ENCODE results near the gene PRKAG2.
"Not testable (repeated sequence)": the region's sequence is repeated elsewhere in the genome, so short reads cannot be mapped to it uniquely, and the experiment has no call there.

The PRKAG2 gene

DNA sequence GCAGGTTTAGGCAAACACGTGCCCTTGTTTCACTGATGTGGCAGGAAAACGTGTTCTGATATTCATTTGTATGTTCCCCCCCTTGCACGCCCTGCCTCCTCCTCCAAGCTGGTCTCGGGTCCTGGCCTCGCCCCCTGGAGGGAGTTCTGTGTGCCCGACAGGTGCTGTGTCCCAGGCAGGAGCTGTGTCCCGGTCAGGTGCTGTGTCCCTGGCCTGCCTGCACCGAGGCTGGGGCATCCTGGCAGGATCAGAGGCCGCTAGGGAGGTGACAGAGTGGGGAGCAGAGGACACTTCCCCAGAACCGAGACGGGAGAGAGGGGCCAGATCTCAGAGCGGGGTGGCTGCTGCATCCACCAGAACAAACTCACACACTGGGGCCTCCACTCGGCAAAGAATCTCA is 45.3 kb downstream of the PRKAG2 start:
- TF ChIP-seq, protein P1, sequence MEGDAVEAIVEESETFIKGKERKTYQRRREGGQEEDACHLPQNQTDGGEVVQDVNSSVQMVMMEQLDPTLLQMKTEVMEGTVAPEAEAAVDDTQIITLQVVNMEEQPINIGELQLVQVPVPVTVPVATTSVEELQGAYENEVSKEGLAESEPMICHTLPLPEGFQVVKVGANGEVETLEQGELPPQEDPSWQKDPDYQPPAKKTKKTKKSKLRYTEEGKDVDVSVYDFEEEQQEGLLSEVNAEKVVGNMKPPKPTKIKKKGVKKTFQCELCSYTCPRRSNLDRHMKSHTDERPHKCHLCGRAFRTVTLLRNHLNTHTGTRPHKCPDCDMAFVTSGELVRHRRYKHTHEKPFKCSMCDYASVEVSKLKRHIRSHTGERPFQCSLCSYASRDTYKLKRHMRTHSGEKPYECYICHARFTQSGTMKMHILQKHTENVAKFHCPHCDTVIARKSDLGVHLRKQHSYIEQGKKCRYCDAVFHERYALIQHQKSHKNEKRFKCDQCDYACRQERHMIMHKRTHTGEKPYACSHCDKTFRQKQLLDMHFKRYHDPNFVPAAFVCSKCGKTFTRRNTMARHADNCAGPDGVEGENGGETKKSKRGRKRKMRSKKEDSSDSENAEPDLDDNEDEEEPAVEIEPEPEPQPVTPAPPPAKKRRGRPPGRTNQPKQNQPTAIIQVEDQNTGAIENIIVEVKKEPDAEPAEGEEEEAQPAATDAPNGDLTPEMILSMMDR (conservative IDR thresholded peaks at IDR 0.05; ENCODE audit: low read depth, low read length), result no peak
- H3K27ac ChIP-seq, result no peak overlapping the region
- no peak overlapping the region for H3K4me2 ChIP-seq
- no peaks in the 10 kb centered on the region for H3K79me2 ChIP-seq (ENCODE audit: insufficient read depth, low read depth)
- H3K4me3 ChIP-seq (IDR thresholded peaks at IDR 0.05; ENCODE audit: insufficient read depth, low read depth, low read length), result no peak overlapping the region
- no peak overlapping the region for H2AFZ ChIP-seq (ENCODE audit: low read depth)
- no peaks in the 10 kb centered on the region for H3K4me1 ChIP-seq (ENCODE audit: low read depth, poor library complexity, severe bottlenecking)
- no peaks in the 10 kb centered on the region for H3K36me3 ChIP-seq (ENCODE audit: insufficient read depth)
- no peaks in the 10 kb centered on the region for H3K27me3 ChIP-seq (ENCODE audit: insufficient read depth, low read depth)
- no peak overlapping the region for H3K9ac ChIP-seq
- no peaks in the 10 kb centered on the region for H4K20me1 ChIP-seq (ENCODE audit: insufficient read depth)

DNA sequence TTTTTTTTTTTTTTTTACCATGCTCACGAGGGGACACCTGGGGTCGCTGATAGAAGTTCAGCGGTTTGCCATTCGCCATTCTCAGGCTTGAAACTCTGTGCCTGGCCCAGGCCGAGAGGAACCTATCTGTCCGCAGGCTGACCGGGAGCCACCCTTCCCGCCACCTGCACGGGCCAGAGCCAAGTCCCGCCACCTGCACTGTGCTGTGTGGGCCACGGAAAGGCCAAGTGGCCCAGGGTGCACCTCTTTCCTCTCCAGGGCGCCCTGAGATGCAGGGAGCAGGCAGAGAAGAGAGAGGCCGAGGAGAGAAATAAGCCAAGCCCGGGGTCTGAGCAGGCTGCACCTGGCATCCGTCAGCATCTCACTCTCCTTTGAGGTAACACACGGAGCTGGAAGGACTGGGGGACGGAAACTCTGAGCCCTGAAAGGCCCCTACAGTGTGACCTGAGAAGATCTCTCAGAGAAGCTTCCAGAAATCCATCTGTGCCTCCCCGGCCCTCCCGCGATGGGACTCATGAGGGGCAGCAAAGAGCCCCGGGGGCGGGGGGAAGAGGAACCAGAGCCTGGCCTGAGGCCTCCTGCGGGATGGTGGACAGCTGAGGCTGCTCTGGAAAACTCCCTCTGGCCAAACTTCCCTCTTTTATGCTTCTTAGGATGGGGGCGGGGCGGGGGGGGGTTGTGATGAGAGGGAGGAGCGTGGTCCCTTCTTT is 46.6 kb downstream of the PRKAG2 start:
- Histone ChIP-seq H2AFZ (ENCODE audit: low read depth) (no peak overlapping the region), H3K9ac (no peak overlapping the region), H3K4me3 (IDR thresholded peaks at IDR 0.05; ENCODE audit: insufficient read depth, low read depth, low read length) (no peak overlapping the region), H3K36me3 (ENCODE audit: insufficient read depth) (no peaks in the 10 kb centered on the region), H3K27ac (no peak overlapping the region), H3K4me2 (no peak overlapping the region), H4K20me1 (ENCODE audit: insufficient read depth) (no peaks in the 10 kb centered on the region), H3K4me1 (ENCODE audit: low read depth, poor library complexity, severe bottlenecking) (no peaks in the 10 kb centered on the region), H3K79me2 (ENCODE audit: insufficient read depth, low read depth) (no peaks in the 10 kb centered on the region), H3K27me3 (ENCODE audit: insufficient read depth, low read depth) (no peaks in the 10 kb centered on the region)
- TF ChIP-seq, protein P1 (conservative IDR thresholded peaks at IDR 0.05; ENCODE audit: low read depth, low read length), result no peak

DNA sequence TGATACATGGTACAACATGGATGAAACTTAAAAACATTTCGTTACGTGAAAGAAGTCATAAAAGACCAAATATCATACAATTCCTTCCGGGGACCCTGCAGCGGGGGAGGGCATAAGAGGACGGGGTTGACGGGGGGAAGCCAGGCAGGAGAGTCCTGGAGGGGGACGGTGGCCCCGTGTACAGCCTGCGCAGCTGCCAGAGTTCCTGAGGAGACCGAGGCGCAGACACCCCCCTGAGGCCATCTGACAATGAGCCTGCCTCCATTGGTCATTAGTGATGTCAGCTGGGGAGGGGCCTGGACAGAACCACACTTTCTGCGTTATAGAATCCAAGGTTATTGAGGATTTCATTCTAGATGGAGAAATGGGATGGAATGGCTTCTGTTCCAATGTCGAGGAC is 47.2 kb downstream of the PRKAG2 start:
- no peaks in the 10 kb centered on the region for H3K36me3 ChIP-seq (ENCODE audit: insufficient read depth)
- no peak overlapping the region for H3K27ac ChIP-seq
- H3K4me3 ChIP-seq (IDR thresholded peaks at IDR 0.05; ENCODE audit: insufficient read depth, low read depth, low read length), result no peak overlapping the region
- no peaks in the 10 kb centered on the region for H3K27me3 ChIP-seq (ENCODE audit: insufficient read depth, low read depth)
- H3K4me2 ChIP-seq, result no peak overlapping the region
- no peak overlapping the region for H2AFZ ChIP-seq (ENCODE audit: low read depth)
- H3K79me2 ChIP-seq (ENCODE audit: insufficient read depth, low read depth), result no peaks in the 10 kb centered on the region
- no peaks in the 10 kb centered on the region for H4K20me1 ChIP-seq (ENCODE audit: insufficient read depth)
- TF ChIP-seq, protein P1 (conservative IDR thresholded peaks at IDR 0.05; ENCODE audit: low read depth, low read length), result no peak
- no peaks in the 10 kb centered on the region for H3K4me1 ChIP-seq (ENCODE audit: low read depth, poor library complexity, severe bottlenecking)
- no peak overlapping the region for H3K9ac ChIP-seq

DNA sequence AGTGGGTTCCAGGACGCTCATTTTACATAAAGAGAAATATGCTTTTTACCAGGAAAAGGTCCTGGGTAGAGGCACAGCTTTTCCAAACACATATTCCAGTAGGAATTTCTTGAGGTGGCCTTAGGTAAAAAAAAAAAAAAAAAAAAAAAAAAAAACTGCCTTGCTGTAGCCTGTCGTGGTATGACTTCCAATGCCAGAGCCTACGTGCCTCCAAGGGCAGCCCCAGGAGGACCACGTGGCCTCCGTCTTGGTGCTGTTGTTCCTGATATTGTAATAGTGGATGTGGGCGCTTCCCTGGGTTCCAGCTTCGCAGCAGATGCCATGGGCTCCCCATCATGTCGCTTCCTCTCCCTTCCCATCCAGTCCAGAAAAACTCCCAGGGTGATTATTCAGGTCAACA is 49.3 kb downstream of the PRKAG2 start:
- Histone ChIP-seq H3K27ac (no peak overlapping the region), H3K79me2 (ENCODE audit: insufficient read depth, low read depth) (no peaks in the 10 kb centered on the region), H3K9ac (no peak overlapping the region), H3K36me3 (ENCODE audit: insufficient read depth) (no peaks in the 10 kb centered on the region), H2AFZ (ENCODE audit: low read depth) (no peak overlapping the region), H4K20me1 (ENCODE audit: insufficient read depth) (no peaks in the 10 kb centered on the region), H3K27me3 (ENCODE audit: insufficient read depth, low read depth) (no peaks in the 10 kb centered on the region), H3K4me3 (IDR thresholded peaks at IDR 0.05; ENCODE audit: insufficient read depth, low read depth, low read length) (no peak overlapping the region), H3K4me1 (ENCODE audit: low read depth, poor library complexity, severe bottlenecking) (no peaks in the 10 kb centered on the region), H3K4me2 (no peak overlapping the region)
- TF ChIP-seq, protein P1 (conservative IDR thresholded peaks at IDR 0.05; ENCODE audit: low read depth, low read length), result no peak

DNA sequence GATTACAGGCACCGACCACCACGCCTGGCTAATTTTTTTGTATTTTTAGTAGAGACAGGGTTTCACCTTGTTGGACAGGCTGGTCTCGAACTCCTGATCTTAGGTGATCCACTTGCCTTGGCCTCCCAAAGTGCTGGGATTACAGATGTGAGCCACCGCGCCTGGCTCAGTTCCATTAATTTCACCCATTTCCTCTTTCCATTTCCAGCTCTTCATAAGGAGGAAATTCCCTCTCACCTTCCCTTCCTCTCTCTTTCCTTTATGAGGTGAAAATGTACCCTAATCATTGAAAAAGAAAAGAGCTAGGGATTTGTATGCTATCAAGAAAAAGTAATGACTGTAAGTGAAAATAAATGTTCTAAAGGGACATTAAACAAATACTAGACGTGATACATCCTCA is 50.6 kb downstream of the PRKAG2 start:
- not testable (repeated sequence) for H3K27me3 ChIP-seq (ENCODE audit: insufficient read depth, low read depth); H3K4me3 ChIP-seq (IDR thresholded peaks at IDR 0.05; ENCODE audit: insufficient read depth, low read depth, low read length); H3K79me2 ChIP-seq (ENCODE audit: insufficient read depth, low read depth); H3K36me3 ChIP-seq (ENCODE audit: insufficient read depth); H3K4me2 ChIP-seq; H3K9ac ChIP-seq; H3K27ac ChIP-seq; H4K20me1 ChIP-seq (ENCODE audit: insufficient read depth); H2AFZ ChIP-seq (ENCODE audit: low read depth); H3K4me1 ChIP-seq (ENCODE audit: low read depth, poor library complexity, severe bottlenecking)
